T follicular helper cell (primary cell): Measurements from ENCODE around the gene TUBA1C.
"Not testable (repeated sequence)": the region's sequence is repeated elsewhere in the genome, so short reads cannot be mapped to it uniquely, and the experiment has no call there.

ENCODE experiments used
- DNase-seq: peaks from one replicate; pipeline ENCODE4 v3.0.0-alpha.2; 2020; ENCODE audit warnings: low read depth

The TUBA1C gene

GRCh38 chr12:49310451-49311000 lies 45.6 kb downstream of the TUBA1C start:
- not testable (repeated sequence) for DNase-seq

DNA sequence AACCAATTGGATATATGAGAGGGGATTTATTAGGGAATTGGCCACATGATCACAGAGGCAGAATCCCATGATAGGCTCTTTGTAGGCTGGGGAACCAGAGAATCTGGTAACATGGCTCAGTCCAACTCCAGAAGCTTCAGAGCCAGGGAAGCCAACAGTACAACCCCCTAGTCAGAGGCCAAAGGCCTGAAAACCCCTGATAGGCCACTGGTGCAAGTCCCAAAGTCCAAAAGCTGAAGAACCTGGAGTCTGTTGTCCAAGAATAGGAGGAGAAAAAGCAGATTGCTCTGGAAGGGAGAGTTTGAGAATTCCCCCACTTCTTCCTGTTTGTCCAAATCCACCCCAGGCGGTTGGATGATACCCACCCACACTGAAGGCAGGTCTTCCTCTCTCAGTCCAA lies 49.9 kb downstream of the TUBA1C start:
- no peak for DNase-seq

DNA sequence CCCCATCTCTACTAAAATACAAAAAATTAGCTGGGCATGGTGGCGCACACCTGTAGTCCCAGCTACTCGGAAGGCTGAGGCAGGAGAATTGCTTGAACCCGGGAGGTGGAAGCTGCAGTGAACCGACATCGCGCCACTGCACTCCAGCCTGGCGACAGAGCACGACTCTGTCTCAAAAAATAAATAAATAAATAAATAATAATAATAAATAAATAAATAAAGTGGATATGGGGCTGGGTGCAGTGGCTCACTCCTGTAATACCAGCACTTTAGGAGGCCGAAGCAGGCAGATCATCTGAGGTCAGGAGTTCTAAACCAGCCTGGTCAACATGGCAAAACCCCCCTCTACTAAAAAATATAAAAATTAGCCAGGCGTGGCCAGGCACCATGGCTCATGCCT lies 52.2 kb downstream of the TUBA1C start:
- DNase-seq, result not testable (repeated sequence)

DNA sequence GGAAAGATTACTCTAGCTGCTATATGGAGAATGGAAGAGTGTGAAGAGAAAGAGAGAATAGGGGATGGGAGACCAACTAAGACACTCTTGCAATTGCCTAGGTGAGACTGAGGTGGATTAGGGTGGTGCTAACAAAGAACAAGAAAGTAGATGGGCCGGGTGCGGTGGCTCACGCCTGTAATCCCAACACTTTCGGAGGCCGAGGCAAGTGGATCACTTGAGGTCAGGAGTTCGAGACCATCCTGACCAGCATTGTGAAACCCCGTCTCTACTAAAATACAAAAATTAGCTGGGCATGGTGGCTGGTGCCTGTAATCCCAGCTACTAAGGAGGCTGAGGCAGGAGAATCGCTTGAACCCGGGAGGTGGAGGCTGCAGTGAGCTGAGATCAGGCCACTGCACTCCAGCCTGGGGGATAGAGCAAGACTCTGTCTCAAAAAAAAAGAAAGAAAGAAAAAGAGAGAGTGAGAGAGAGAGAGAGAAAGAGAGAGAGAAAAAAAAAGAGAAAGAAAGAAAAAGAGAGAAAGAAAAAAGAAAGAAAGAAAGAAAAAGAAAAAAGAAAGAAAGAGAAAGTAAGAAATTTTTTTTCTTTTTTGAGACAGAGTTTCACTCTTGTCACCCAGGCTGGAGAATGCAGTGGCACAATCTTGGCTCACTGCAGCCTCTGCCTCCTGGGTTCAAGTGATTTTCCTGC lies 55.7 kb downstream of the TUBA1C start:
- DNase-seq, result not testable (repeated sequence)

DNA sequence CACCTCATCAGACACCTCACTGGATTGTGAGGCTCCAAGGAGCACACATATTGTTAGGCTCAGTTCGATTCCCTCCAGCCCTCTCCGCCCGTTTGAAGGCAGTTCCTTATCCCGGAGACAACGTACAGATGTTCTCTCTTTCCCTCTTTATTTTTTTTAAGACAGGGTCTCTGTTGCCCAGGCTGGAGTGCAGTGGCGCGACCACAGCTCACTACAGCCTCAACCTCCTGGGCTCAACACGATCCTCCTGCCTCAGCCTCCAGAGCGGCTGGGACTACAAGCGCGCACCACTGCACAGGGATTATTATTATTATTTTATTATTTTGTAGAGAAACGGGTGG lies 57.5 kb downstream of the TUBA1C start:
- no peak for DNase-seq

DNA sequence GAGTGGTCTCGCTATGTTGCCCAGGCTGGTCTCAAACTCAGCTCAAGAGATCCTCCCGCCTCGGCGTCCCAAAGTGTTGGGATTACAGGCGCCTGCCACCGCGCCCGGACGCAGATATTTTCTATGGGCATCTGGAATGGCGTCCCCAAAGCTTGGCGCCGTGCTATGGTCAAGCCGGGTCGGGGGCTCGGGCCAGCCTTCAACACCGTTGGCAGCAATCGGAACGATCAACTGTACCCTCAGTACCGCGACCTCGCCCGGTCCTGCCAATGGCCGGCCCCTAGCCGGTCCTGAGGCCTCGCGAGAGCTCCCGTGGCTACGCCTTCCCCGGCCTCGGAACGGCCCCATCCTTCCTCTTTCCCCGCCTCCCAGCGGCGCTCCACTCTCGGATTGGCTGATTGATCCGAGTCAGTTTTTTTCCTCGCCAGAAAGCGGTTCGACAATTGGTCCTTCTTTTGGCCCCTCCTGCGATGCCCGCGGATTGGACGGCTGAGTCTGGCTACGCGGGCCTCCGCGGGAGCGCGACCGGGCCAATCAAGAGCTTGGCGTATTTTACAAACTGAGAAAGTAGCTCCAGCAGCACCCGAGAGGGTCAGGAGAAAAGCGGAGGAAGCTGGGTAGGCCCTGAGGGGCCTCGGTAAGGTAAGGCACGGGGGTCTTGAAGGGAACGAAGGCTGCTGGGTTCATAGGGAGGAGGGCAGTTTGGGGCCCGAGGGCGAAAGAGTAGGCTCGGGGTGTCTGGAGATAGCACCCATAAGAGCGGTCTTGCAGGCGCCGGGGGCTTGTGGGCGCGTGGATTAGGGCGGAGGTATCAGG lies 58.0 kb downstream of the TUBA1C start, which contains the start of gene TROAP:
Gene TROAP (plus strand): TSS at position 548 of the 816 bp plus-strand sequence. CDS start 354 bp downstream, outside the sequence.
- peak; percentile 96 for DNase-seq

- no peak for DNase-seq
These were observed 58.7 kb downstream of the TUBA1C start for GRCh38 chr12:49323524-49324097.
